Stimulated activated CD8-positive, alpha-beta memory T cell treated with anti-CD3 and anti-CD28 coated beads, Interleukin-15, amount 100 ng/mL, for 4 hours (primary cell): ENCODE measurements around the gene MAPK12.

Experiments used
- DNase-seq, 2 donors: peaks; one replicate each; pipeline ENCODE4 v3.0.0-alpha.2; 2020; ENCODE audit warnings: low read depth in 2 of 2

Gene MAPK12

DNA sequence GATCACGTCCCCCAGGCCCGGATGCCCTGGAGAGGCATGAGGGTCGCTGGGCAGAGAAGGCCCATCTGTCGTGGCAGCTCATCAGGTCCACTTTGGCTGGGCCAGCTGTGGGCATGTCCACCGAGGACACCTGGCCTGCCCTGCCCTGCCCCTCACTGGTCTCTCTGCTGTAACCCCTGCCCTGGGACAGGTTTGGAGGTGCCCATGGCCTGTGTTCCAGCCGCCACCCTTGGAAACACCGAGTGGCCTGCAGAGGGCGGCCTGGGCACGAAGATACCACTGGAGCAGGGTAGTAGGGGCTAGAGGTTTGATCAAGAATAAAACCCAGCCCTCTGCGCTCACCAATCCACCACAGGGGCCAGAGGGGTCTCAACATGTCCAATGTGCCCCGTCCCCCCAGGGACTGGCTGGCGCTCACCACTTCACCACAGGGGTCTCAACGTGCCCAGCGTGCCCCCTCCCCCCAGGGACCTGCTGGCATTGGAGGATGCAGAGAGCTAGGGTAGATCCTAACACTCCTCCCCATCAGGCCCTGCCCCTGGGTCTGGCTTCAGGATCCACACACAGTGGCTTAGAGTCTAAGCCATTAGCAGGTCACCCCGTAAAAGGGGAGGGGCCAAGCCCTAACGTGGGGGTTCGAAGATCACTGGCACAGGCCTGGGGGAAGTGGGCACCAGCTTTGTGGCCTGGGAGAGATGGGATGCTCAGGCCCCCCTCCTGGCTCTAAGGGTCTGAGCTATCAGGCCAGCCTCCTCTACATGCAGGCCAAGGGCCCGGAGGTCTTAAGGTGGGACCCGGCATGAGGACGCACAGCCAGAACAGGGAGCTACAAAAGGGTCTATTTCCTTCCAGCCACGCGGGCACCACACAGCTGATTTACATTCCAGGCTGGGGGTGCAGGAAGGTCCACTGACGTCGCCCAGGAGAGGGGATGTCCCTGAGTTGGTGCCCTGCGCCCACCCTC, 9.1 kb downstream of the MAPK12 start:
- peak; percentile 45 to 54 for DNase-seq

DNA sequence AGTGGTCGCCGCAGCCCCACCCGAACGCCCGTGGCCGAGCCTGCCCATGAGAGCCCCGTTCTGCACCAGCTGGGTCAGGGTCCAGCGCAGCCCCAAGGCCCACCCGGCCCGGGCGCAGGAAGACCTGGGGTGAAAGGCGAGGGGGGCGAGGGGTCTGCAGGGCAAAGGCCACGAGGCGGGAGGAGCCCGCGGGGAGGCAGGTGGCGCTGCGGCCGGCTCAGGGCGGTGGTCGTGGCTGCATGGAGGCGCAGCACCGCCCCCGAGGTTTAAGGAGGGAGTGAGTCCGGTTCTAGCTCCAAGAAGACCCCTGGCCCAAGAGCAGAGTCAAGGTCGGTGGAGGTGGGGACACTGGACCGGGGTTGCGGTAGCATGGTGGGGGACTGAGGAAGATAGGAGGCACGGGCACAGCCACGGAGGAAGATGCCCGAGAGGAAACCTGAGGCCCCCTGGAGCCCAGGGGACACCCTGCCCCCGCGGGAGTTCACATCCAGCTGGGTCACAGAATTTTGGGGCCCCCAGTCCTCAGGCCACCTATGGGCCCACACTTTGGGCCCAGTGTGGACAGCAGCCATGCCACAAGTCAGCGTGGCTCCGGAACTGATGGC, 9.9 kb downstream of the MAPK12 start:
- DNase-seq, result no peak

DNA sequence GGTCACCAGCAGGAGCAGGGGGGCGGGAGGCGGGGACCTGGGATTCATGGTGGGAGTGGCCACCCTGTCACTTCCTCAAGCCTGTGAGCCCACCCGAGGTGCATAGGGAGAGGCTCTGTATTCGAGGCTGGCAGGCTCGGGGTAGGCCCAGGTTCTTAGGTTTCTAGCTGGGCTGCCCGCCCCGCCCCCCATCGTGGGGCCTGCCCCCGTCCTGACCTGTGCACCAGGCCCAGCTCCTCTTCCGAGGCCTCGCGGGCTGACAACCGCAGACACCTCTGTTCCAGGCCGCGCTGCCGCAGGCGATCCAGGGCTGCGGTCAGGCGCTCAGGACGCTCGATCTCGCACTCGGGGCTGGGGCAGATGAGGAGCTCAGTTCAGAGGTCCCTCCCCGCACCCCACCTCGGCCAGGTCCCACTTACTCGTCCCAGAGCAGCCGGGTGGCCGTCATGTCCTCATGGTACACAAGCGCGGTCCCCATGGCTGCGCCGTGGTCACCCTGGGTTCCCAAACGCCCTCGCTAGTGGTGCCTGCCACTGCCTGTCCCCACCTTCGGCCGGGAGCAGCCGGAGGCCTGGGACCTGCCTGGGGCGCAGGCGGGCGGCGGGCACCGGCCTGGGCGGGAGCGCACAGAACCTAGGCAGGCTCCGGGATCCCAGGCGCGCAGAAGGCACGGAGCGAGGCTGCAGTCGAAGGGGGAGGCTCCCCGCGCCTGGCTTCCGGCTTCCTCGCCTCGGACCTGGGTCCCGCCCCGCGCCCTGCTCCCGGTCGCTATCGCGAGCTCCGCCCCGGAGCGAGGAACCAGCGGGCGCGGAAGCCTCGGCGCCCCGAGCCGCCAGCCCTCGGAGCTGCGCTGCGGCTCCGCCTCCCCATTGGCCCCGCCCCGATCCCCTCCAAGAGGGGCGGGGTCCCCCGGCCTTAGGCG, 10.7 kb downstream of the MAPK12 start, which contains the start of gene HDAC10:
HDAC10 (minus strand) TSS at position 711 of the 922 bp plus-strand sequence; CDS start at position 478, 233 bp downstream.
- DNase-seq, result peak; percentile 42 to 60

DNA sequence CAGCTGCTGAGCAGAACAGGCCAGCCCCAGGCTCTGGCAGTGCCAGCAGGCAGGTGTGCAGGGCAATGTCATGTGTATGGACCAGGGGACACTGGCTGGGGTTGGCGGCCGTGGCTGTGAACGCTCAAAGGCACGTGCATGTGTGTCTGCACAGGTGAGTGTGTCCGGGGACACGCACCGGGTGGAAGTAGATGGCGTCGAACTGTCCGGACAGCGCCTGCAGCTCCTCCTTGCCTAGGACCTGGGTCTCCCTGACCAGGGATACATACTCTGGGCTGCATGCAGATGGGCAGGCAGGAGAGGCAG, 11.3 kb downstream of the MAPK12 start:
- no peak for DNase-seq

DNA sequence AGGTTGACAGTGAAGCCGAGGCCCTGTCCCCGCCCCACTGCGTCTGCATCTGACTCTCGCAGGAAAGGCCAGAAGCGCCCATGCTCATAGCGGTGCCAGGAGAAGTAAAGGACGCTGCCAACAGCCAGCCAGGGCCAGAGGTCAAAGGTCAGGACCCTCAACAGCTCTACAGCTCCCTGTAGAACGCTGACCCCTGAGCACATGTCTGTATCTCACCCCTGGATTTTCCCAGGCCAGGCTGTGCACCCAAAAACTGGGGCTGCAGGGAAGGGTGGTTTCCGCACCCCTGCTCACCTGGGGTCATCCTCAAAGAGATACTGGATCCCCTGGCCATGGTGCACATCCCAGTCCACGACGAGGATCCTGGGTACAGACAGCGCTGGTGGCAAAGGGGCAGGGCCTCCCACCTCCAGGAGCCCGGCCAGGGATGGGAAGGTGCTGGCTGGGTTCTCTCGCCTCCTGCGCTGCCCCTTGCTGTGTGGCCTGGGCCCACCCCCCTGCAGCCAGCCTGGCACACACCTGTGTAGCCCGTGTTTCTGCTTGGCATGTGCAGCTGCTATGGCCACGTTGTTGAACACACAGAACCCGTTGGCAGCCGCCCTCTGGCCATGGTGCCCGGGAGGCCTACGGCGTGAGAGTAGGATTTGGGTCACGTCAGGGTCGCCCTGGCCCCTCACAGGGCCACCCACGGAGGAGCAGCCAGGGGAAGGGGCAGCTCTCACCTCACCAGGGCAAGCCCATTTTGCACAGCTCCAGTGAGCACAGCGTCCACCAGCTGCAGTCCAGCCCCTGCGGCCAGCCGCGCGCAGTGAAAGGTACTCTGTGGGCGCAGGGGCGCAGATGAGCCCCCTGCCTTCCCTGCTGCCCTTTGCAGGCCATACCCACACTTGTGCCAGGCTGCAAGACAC, 11.9 kb downstream of the MAPK12 start:
- no peak for DNase-seq

DNA sequence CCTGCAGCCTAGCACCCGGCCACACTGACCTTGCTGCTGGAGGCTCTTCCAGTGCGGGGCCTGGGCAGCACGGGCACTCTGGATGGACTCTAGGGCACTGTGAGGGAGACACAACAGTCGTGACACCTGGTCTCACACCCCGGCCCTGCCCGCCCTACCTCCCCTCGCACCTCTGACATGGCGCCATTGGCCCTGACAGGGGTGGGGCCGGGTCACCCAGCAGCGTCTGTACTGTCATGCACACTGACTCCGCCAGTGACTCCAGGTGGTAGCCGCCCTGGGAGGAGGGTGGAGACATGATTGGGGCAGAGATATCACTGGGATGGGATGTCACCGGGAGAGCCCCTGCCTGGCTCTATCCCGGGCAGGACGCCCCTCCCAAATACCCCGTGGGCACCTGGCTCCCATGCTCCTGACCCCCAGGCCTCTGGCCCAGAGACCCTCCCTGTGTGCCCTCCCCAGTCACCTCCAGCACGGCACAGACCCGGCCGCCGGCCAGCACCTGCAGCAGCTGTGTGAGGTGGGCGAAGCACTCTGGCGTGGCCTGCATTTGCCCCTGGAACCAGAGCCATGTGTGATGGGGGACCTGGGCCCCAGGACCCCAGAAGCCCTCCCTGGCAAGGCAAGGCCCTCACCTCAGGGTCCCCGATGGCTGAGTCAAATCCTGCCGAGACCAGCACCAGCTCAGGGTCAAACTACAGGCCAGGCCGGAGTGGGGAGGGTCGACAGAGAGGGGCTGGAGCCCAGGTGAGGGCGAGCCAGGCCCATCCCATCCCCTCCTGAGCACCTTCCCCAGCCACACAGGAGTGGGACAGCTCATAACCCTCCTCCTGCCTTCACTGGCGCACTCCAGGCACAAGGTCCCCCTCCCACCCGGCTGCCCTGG, 13.0 kb downstream of the MAPK12 start:
- no peak for DNase-seq

DNA sequence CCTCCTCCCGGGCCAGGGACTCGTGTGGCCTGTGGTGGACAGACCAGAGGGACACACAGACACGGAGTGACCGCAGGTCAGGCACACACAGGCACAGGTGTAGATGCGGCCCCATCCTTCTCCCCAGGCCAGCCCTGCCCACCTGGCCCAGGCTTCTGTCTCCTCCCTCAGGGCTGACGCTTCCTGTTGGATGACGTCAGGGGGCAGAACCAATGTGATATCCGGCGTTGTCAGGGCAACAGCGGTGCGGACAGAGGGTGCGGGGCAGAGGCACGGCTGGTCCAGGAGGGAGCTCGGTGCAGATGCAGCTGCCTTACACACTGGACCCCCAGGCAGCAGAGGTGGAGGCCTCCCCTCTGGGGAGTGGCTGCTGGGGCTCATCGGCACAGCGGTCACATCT, 13.7 kb downstream of the MAPK12 start:
- no peak for DNase-seq

DNA sequence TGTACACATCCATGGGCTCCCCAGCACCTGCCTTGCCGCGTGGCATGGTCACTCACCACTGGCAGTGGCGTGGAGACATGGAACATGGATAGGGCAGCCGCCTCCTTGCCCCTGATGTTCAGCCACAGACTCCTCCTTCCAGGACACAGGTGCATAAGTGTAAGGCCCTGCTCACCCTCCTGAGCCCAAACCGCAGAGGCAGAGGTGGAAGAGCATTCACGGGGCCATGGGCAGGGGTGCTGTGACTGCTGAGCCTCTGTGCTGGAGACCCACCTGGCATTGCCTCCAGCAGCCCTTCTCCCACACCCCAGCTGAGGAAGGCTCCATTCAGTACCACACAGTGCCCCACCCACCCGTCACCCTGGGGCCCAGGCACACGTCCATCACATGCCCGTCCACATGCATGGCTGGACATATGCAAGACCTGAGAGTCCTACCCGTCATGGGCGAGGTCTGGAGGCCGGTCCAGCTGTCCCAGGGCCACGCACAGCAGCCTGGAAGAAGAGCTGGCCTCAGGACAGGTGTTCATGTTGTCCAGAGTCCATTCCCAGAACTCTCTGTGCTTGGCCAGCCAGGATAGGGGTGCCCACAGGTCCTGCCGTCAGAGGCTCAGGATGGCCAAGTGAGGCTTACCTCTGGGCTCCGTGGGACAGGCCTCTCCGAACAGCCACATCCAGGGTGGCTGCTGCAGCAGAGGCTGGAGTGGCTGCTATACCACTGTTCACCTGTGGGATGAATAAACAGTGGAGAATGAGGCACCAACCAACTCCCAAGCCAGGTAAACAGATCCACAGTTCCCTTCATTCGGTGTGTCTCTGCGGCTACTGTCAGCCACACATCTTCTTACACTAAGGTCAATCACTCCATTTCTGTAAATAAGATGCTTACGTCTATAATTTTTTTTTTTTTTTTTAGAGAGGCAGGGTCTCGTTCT, 15.0 kb downstream of the MAPK12 start:
- no peak for DNase-seq

DNA sequence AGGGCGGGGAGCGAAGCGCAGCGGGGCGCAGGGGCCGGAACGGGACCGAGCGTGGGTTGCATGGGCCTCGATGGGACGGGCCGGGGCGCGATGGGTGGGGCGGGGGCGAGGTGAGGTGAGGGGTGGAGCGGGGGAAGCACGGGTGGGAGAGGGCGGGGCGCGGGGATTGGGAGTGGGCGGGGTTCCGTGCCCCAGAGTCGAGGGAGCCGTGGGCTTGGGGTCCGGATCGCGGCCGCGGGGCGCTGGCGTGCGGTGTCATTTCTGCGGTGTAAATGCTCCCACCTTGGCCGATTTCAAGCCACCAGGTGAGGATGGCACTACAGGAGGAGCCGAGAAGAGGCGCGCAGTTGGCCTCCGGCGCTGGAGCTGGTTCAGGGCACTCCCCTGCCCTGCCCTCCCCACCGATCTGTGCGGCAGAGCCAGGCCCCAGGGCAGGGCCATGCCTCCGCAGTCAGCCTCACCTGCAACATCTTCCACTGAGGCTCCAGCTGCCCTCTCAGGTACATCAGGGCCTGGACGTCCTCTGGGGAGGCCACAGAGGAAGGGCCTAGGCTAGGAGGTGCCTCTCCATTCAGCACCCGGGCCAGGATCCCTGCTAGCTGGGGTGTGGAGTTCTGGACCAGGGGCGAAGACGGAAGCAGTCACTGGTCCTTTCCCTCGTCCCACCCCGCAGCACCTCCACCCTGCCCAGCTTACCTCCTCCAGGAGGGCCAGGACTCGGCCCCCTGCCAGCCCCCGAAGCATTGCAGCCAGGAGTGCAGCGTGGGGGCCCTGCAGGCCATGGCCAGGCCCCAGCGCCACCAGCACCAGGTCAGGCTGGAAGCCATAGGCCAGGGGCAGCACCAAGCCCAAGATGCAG, 16.0 kb downstream of the MAPK12 start:
- DNase-seq, result no peak

DNA sequence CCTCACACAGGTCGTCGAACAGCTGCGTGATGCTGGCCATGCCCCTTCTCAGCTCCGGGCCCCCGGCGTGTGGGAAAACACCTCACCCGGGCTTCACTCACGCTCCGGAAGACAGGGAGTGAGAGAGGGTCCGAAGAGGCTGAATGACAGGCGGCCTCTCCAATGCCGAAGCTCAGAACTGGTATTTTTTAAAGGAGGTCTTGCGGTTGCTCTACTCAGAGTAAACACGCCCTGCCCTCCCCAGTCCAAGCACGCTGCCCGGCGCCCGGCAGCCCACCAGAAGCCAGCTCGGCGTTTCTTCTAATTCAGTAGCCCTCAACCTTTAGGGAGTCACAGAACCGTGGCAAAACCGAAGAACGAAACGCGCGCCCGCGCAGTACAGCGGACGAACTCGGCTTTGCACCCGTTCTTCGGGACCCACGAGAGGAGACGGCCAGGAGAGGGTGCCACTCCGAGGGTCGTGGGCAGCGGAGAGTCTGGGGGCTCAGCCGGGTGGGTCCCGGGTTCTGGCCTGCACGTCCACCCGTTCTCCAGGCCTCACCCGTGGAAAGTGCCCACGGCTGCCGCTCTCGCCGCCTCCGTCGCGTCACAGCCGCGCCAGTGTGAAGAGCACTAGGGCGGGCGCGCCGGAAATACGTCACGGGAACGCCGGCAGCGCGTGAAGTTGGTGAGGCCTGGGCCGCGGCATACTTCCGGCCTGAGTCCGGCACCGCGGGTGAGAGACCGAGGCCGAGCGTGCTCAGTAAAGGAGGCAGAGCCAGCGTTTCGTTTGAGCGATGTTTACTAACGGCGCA, 16.9 kb downstream of the MAPK12 start, which contains the start of gene TUBGCP6:
TUBGCP6 (minus strand) TSS at position 604 of the 794 bp plus-strand sequence; CDS start at position 40, 564 bp downstream.
- peak; percentile 84 to 88 for DNase-seq

DNA sequence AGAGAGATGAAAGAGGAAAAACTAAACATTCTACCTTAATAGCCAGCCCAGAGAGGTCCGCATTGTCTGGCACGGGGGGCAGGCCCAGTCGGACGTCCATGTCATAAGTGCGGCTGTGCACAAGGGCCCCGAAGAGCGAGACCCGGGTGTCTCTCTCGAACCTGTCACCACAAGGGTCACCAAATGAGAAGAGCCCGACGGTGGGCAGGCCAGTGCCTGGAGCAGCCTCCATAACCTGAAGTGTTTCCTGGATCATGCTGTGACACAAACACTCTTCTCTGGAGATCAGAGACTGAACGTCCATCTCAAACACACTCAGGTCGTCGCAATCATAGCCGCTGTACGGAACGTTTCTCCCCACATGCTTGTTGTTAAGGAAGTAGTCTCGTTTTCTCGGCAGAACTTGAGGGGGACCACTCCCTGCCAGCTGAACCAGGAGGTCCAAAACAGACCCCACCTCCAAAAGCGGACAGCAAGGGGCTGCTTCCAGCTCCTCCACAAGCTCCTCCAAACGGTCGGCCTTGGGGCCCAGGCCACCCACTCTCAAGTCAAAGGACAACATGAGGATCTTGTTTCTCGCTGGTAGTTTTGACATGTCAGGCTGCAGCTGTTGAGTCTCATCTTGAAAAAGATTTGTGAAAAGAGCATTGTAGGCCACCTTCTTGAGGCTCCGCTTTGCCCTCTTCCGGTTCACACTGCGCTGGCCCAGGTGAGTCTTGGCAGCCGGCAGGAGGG, 17.6 kb downstream of the MAPK12 start:
- DNase-seq, result no peak

DNA sequence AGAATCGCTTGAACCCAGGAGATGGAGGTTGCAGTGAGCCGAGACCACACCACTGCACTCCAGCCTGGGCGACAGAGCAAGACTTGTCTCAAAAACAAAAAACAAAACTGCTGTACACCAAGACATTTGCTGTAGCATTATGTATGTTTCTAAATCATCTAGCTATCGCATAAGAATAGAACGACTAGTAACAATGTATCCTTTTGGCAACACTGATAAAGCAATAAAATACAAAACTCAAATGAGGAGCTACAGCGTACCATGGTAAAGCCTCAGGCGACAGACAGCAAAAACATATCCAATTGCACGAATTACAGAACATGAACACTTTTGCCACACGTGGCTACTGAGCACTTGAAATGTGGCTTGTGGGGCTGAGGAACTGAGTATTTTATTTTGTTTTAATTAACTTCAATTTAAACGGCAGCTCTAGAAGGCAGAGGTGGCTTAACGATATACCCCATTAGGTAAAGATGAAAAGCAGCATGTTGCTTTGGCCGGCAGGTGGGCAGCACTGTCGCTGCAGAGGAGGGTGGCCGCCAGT, 19.0 kb downstream of the MAPK12 start:
- DNase-seq, result no peak

DNA sequence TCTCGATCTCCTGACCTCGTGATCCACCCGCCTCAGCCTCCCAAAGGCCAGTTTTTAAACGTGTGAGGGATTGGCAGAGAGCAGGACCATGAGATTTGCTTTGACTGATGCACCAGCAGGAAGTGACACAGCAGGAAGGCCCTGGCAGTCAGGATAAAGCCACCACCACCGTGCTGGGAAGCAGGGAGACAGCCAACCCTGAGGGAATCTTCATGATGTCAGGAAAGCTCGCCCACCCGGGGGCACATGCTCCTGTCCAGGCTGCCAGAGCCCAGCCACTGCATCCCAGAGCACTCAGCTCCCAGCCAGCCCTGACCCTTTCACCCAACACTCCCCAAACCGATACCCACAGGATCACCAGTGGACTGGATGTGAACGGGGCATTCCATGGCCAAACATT, 22.7 kb downstream of the MAPK12 start:
- DNase-seq, result no peak

DNA sequence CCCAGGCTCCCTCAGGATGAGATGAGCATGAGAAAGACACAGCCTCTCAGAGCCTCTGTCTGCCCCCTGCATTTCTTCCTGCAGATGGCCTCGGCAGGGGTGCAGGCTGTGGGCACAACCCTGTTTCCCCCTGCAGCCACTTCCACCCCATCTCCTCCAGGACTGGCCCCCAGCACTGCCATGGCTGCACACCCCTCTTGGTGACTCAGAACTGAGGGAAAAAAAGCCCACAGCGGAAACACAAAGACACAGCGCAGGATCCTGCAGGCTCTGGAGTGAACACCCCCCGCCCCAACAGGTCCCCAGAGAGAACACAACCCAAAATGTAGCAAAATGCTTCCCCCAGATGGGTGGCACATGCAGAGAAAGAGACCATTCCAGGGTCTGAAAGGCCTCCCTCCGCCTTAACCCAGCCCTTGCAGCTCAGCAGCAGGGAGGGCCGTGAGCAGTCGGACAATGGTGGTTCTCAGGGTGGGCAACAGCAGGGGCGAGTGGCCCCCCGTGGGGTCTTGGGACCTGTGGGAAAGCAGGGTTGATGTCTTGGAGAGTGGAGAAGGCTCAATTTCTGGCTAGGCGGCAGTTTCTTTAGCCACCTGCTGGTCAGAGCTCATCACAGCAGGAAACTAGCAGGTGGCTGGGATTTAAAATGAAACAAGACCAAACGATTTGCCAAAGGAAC, 24.6 kb downstream of the MAPK12 start:
- no peak for DNase-seq

DNA sequence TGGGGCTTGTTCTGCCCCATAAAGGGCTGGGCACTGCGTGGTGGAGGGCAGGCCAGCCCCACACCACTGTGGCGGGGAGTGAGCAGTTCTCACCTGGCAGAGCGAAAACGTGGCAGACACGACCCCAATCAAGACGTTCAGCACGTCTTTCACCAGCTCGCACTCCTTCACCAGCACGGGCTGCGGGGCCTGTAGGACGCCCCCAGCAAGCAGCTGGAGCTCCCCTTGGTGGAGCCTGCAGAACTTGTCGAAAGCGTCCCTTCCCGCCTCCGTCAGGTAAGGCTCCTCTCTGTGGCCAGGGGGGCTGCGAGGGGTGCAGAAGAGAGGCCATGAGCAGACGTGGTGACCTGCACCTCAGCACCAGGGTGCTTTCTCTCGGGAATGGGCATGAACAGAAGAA, 28.3 kb downstream of the MAPK12 start:
- DNase-seq, result no peak
